ENCODE measurements around the gene ATP11C. TPM values are rescaled to one million over a fixed set of nuclear protein-coding genes. Genes with fewer than 3 reads are reported as not detected.

ATP11C gene
- total and polyA plus RNA-seq, 9 of the 15 experiments (the other 6 are each of a cell fraction or from before 2014, with no cell fraction given): 18.2 to 42.2 (median 29.4) TPM

- H3K4me1 ChIP-seq (replicated peaks in 1 of 2; ENCODE audit: control insufficient read depth in 2 of 2, insufficient read depth in 2 of 2, low read length in 2 of 2): no peaks in the 10 kb centered on the region; a peak in 1 of 5 replicates
- H3K9me3 ChIP-seq (replicated peaks; ENCODE audit: control insufficient read depth, insufficient read depth, low read depth, low read length): no peaks in the 10 kb centered on the region
- no peak overlapping the region for H2AFZ ChIP-seq (ENCODE audit: low read depth, low read length)
- DNase-seq (ENCODE audit: extremely low read depth in 1 of 4, low spot score in 3 of 4) (no peak), FAIRE-seq (no peak), ATAC-seq (no peak)
- WGBS (ENCODE audit: insufficient coverage, low coverage, missing lambda C conversion rate): no CpG with 5 or more reads among the region's 3 CpGs
- H3K4me2 ChIP-seq (ENCODE audit: insufficient read depth, low read length): no peak overlapping the region
- no peaks in the 10 kb centered on the region for H4K20me1 ChIP-seq (replicated peaks; ENCODE audit: control insufficient read depth, insufficient read depth, low read length)
- TF ChIP-seq MLLT1 (IDR thresholded peaks at IDR 0.05) (no peak), ZNF146 (CRISPR knock-in tag; IDR thresholded peaks at IDR 0.05; ENCODE audit: unreplicated experiment) (no peak), HES1 (IDR thresholded peaks at IDR 0.05; ENCODE audit: low read depth) (no peak), ZKSCAN3 (CRISPR knock-in tag; IDR thresholded peaks at IDR 0.05) (no peak)
- no peak overlapping the region for H3K9ac ChIP-seq (ENCODE audit: insufficient read depth in 1 of 2, low read depth in 2 of 2, low read length in 2 of 2)
- ChIA-PET POLR2A (no interaction called here), CTCF (ENCODE audit: low intra/inter-chr PET ratio) (no interaction called here)
- in situ Hi-C loops (cut with MboI) (no loop called here), intact Hi-C loops (cut with micrococcal nuclease) (no loop called here)
- H3K27ac ChIP-seq (ENCODE audit: extremely low read depth, low read depth, low read length): no peak overlapping the region
- H3K9me1 ChIP-seq (ENCODE audit: control insufficient read depth, insufficient read depth, low read length): no peaks in the 10 kb centered on the region
- H3K4me3 ChIP-seq: no peak overlapping the region
- H3K36me3 ChIP-seq (ENCODE audit: control insufficient read depth, insufficient read depth, low read length): no peaks in the 10 kb centered on the region
- no peaks in the 10 kb centered on the region for H3K27me3 ChIP-seq (ENCODE audit: control insufficient read depth in 2 of 2, insufficient read depth in 2 of 2, low read length in 2 of 2)
- BruUV-seq (replicated peaks): no TSS peak
- no peaks in the 10 kb centered on the region for H3K79me2 ChIP-seq (ENCODE audit: control insufficient read depth, insufficient read depth, low read length)
Measured at GRCh38 chrX:139851730-139852129, 81.1 kb downstream of the ATP11C start.

- H3K27me3 ChIP-seq (ENCODE audit: control insufficient read depth in 2 of 2, insufficient read depth in 2 of 2, low read length in 2 of 2): no peaks in the 10 kb centered on the region
- WGBS (ENCODE audit: insufficient coverage, low coverage, missing lambda C conversion rate): no CpG with 5 or more reads among the region's 2 CpGs
- DNase-seq (ENCODE audit: extremely low read depth in 1 of 4, low spot score in 3 of 4) (no peak), ATAC-seq (no peak), FAIRE-seq (no peak)
- in situ Hi-C loops (cut with MboI) (no loop called here), intact Hi-C loops (cut with micrococcal nuclease) (no loop called here)
- H3K79me2 ChIP-seq (ENCODE audit: control insufficient read depth, insufficient read depth, low read length): no peaks in the 10 kb centered on the region
- BruUV-seq (replicated peaks): no TSS peak
- CTCF ChIA-PET (ENCODE audit: low intra/inter-chr PET ratio): no interaction called here
- no peaks in the 10 kb centered on the region for H3K9me3 ChIP-seq (replicated peaks; ENCODE audit: control insufficient read depth, insufficient read depth, low read depth, low read length)
- no peak overlapping the region for H2AFZ ChIP-seq (ENCODE audit: low read depth, low read length)
- H4K20me1 ChIP-seq (replicated peaks; ENCODE audit: control insufficient read depth, insufficient read depth, low read length): no peaks in the 10 kb centered on the region
- H3K27ac ChIP-seq (ENCODE audit: extremely low read depth, low read depth, low read length): no peak overlapping the region
- H3K4me1 ChIP-seq (replicated peaks in 1 of 2; ENCODE audit: control insufficient read depth in 2 of 2, insufficient read depth in 2 of 2, low read length in 2 of 2): no peaks in the 10 kb centered on the region; a peak in 1 of 5 replicates
- no peak overlapping the region for H3K4me3 ChIP-seq
- H3K9ac ChIP-seq (ENCODE audit: insufficient read depth in 1 of 2, low read depth in 2 of 2, low read length in 2 of 2): no peak overlapping the region
- POLR2A ChIA-PET: no interaction called here
- H3K36me3 ChIP-seq (ENCODE audit: control insufficient read depth, insufficient read depth, low read length): no peaks in the 10 kb centered on the region
- H3K4me2 ChIP-seq (ENCODE audit: insufficient read depth, low read length): no peak overlapping the region
- H3K9me1 ChIP-seq (ENCODE audit: control insufficient read depth, insufficient read depth, low read length): no peaks in the 10 kb centered on the region
- TF ChIP-seq ETS1 (conservative IDR thresholded peaks at IDR 0.05; ENCODE audit: control insufficient read depth, low read depth, low read length): no peak
- TF ChIP-seq MITF (IDR thresholded peaks at IDR 0.05): no peak
- no peak for TF ChIP-seq ZNF644 (tag; IDR thresholded peaks at IDR 0.05; ENCODE audit: low read depth)
- no peak for TF ChIP-seq TAF7 (tag; IDR thresholded peaks at IDR 0.05)
- TF ChIP-seq IRF1 (CRISPR knock-in tag; IDR thresholded peaks at IDR 0.05; ENCODE audit: borderline replicate concordance): no peak
- TF ChIP-seq NR2C1 (IDR thresholded peaks at IDR 0.05): no peak
- no peak for TF ChIP-seq NR2C1 (tag; IDR thresholded peaks at IDR 0.05)
Measured at GRCh38 chrX:139850968-139851367, 81.9 kb downstream of the ATP11C start.

All from K562 (cell line).